Fibroblast of upper back skin (primary cell): Measurements from ENCODE around the gene KCNT2.

Experiments used
- DNase-seq: peaks from one replicate; pipeline ENCODE4 v3.0.0-alpha.2; 2013

Gene KCNT2

DNA sequence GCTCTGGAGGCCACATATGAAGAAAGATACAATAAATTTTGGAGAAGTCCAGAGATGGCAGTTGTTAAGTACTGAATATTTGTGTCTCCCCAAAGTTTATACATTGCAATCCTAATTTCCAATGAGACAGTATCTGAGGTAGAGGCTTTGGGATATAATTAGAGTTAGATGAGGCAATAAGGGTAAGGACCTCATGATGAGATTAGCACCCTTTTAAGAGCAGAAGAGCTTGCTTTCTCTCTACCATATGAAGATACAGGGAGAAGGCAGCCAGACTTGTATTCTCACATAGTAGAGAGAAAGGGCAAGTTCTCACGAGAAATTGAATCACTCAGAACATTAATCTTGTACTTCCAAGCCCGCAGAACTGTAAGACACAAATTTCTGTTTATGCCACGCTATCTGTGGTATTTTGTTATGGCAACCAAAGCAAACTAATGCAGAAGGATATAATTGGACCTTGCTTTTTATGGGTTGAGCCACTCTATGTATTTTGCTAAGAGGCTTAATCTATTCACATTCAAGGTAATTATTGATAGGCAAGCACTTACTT, 430.1 kb downstream of the KCNT2 start:
- DNase-seq = no peak
